Measurements from ENCODE around the gene PUM1. TPM values are rescaled to one million over a fixed set of nuclear protein-coding genes. Genes with fewer than 3 reads are reported as not detected.
"Not testable (repeated sequence)": the region's sequence is repeated elsewhere in the genome, so short reads cannot be mapped to it uniquely, and the experiment has no call there.

PUM1 gene
- total and polyA plus RNA-seq, 4 donors: 24.7 to 125 (median 66.9) TPM

DNA sequence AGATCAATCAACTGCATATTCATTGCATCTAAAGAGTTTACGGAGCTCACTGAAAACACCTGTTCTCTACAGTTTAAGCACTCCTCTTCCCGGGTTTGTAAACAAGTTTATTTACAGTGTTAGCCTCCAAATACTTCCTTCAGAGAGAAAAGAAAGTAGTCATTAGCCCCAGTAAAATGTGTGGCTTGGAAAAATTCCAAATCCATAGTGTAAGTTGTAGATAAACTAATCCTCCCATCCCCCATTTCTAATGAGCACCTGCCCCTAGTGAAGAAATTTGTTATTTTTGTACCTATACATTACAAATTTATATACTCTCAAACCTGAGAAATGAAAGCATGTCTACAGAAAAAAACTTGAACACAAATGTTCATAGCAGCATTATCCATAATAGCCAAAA, 21.9 kb downstream of the PUM1 start:
- Histone ChIP-seq H3K9me3 (ENCODE audit: control insufficient read depth in 4 of 4, insufficient read depth in 3 of 4, low read length in 3 of 4) (no peaks in the 10 kb centered on the region), H3K36me3 (ENCODE audit: control insufficient read depth in 4 of 4, insufficient read depth in 4 of 4, low read length in 4 of 4) (peaks cover 0 to 9% (median 4%) of the 10 kb centered on the region in 4 donors), H3K27me3 (ENCODE audit: control insufficient read depth in 3 of 3, insufficient read depth in 3 of 3, low read length in 2 of 3) (no peaks in the 10 kb centered on the region), H3K4me1 (ENCODE audit: control insufficient read depth in 5 of 5, insufficient read depth in 5 of 5, low read length in 5 of 5) (peaks cover 0 to 10% (median 0%) of the 10 kb centered on the region in 5 donors), H3K27ac (ENCODE audit: low read depth in 1 of 2, low read length in 1 of 2) (no peak overlapping the region), H3K4me3 (no peak overlapping the region), H3K9ac (ENCODE audit: insufficient read depth in 1 of 2, low read length in 2 of 2) (no peak overlapping the region)
- TF ChIP-seq, protein P1, sequence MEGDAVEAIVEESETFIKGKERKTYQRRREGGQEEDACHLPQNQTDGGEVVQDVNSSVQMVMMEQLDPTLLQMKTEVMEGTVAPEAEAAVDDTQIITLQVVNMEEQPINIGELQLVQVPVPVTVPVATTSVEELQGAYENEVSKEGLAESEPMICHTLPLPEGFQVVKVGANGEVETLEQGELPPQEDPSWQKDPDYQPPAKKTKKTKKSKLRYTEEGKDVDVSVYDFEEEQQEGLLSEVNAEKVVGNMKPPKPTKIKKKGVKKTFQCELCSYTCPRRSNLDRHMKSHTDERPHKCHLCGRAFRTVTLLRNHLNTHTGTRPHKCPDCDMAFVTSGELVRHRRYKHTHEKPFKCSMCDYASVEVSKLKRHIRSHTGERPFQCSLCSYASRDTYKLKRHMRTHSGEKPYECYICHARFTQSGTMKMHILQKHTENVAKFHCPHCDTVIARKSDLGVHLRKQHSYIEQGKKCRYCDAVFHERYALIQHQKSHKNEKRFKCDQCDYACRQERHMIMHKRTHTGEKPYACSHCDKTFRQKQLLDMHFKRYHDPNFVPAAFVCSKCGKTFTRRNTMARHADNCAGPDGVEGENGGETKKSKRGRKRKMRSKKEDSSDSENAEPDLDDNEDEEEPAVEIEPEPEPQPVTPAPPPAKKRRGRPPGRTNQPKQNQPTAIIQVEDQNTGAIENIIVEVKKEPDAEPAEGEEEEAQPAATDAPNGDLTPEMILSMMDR (IDR thresholded peaks at IDR 0.05; ENCODE audit: control extremely low read depth, extremely low read depth): no peak
- ATAC-seq (ENCODE audit: insufficient read depth, low FRiP score): no peak
- 51 to 66% methylated on average over 2 of the region's 2 CpGs for WGBS, 2 donors
- DNase-seq: no peak

DNA sequence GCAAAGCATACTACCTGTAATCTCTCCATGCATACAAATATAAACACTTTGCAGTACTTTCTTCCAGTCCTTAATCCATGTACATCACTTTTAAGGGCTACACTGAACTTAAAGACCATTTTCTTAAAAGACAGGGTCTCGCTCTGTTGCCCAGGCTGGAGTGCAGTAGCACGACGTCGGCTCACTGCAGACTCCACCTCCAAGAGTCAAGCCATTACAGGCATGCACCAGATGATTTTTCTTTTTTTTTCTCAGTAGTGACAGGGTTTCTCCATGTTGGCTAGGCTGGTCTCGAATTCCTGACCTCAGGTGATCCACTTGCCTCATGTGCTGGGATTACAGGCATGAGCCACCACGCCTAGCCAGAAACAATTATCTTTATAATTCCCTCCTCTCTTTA, 22.9 kb downstream of the PUM1 start:
- no peaks in the 10 kb centered on the region for H3K9me3 ChIP-seq (ENCODE audit: control insufficient read depth in 4 of 4, insufficient read depth in 3 of 4, low read length in 3 of 4)
- WGBS, 2 donors: 94 to 97% methylated on average over 6 of the region's 6 CpGs
- TF ChIP-seq, protein P1 (IDR thresholded peaks at IDR 0.05; ENCODE audit: control extremely low read depth, extremely low read depth): no peak
- peaks cover 0 to 16% (median 0%) of the 10 kb centered on the region in 5 donors for H3K4me1 ChIP-seq (ENCODE audit: control insufficient read depth in 5 of 5, insufficient read depth in 5 of 5, low read length in 5 of 5)
- DNase-seq: no peak
- no peak overlapping the region for H3K9ac ChIP-seq (ENCODE audit: insufficient read depth in 1 of 2, low read length in 2 of 2)
- H3K27me3 ChIP-seq (ENCODE audit: control insufficient read depth in 3 of 3, insufficient read depth in 3 of 3, low read length in 2 of 3): no peaks in the 10 kb centered on the region
- H3K27ac ChIP-seq (ENCODE audit: low read depth in 1 of 2, low read length in 1 of 2): no peak overlapping the region
- H3K36me3 ChIP-seq (ENCODE audit: control insufficient read depth in 4 of 4, insufficient read depth in 4 of 4, low read length in 4 of 4): peaks cover 0 to 9% (median 4%) of the 10 kb centered on the region in 4 donors
- no peak overlapping the region for H3K4me3 ChIP-seq
- no peak for ATAC-seq (ENCODE audit: insufficient read depth, low FRiP score)

DNA sequence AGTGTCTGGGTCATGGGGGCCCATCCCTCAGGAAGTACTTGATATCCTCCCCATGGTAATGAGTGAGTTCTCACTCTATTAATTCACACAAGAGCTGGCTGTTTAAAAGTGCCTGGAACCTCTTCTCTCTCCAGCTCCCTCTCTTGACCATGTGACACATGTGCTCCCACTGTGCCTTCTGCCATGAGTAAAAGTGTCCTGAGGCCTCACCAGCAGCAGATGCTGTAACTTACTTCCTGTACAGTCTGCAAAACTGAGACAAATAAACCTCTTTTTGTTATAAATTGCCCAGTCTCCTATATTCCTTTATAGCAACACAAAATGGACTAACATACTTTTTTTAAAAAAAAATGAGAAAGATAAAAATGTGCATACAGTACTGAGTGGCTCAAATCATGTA, 24.0 kb downstream of the PUM1 start:
- no peak overlapping the region for H3K4me3 ChIP-seq
- no peak for ATAC-seq (ENCODE audit: insufficient read depth, low FRiP score)
- no peak overlapping the region for H3K27ac ChIP-seq (ENCODE audit: low read depth in 1 of 2, low read length in 1 of 2)
- no peak for DNase-seq
- peaks cover 0 to 16% (median 0%) of the 10 kb centered on the region in 5 donors for H3K4me1 ChIP-seq (ENCODE audit: control insufficient read depth in 5 of 5, insufficient read depth in 5 of 5, low read length in 5 of 5)
- H3K9ac ChIP-seq (ENCODE audit: insufficient read depth in 1 of 2, low read length in 2 of 2): no peak overlapping the region
- TF ChIP-seq, protein P1 (IDR thresholded peaks at IDR 0.05; ENCODE audit: control extremely low read depth, extremely low read depth): no peak
- no peaks in the 10 kb centered on the region for H3K27me3 ChIP-seq (ENCODE audit: control insufficient read depth in 3 of 3, insufficient read depth in 3 of 3, low read length in 2 of 3)
- H3K36me3 ChIP-seq (ENCODE audit: control insufficient read depth in 4 of 4, insufficient read depth in 4 of 4, low read length in 4 of 4): peaks cover 0 to 9% (median 3%) of the 10 kb centered on the region in 4 donors
- no peaks in the 10 kb centered on the region for H3K9me3 ChIP-seq (ENCODE audit: control insufficient read depth in 4 of 4, insufficient read depth in 3 of 4, low read length in 3 of 4)

DNA sequence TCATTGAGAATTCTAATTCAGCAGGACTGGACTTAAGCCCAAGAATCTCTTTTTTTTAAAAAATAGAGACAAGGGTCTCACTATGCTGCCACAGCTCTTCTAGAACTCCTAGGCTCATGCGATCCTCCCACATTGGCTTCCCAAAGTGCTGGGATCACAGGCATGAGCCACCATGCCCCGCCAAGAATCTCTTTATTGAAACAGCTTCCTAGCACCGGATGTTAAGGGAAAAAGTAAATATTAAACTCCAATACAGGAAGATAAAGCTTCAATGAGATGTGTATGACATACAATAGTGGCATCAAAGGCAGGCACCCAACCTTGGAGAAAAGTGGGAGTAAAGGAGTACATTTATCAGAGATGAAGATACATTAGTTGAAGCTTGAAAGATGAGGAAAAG, 25.5 kb downstream of the PUM1 start:
- DNase-seq: no peak
- Histone ChIP-seq H3K36me3 (ENCODE audit: control insufficient read depth in 4 of 4, insufficient read depth in 4 of 4, low read length in 4 of 4) (peaks cover 0 to 12% (median 2%) of the 10 kb centered on the region in 4 donors), H3K27ac (ENCODE audit: low read depth in 1 of 2, low read length in 1 of 2) (no peak overlapping the region), H3K4me3 (no peak overlapping the region), H3K27me3 (ENCODE audit: control insufficient read depth in 3 of 3, insufficient read depth in 3 of 3, low read length in 2 of 3) (no peaks in the 10 kb centered on the region), H3K4me1 (ENCODE audit: control insufficient read depth in 5 of 5, insufficient read depth in 5 of 5, low read length in 5 of 5) (peaks cover 0 to 18% (median 0%) of the 10 kb centered on the region in 5 donors), H3K9ac (ENCODE audit: insufficient read depth in 1 of 2, low read length in 2 of 2) (no peak overlapping the region), H3K9me3 (ENCODE audit: control insufficient read depth in 4 of 4, insufficient read depth in 3 of 4, low read length in 3 of 4) (no peaks in the 10 kb centered on the region)
- WGBS, 2 donors: 50 to 75% methylated on average over 3 of the region's 3 CpGs
- no peak for ATAC-seq (ENCODE audit: insufficient read depth, low FRiP score)
- TF ChIP-seq, protein P1 (IDR thresholded peaks at IDR 0.05; ENCODE audit: control extremely low read depth, extremely low read depth): no peak

DNA sequence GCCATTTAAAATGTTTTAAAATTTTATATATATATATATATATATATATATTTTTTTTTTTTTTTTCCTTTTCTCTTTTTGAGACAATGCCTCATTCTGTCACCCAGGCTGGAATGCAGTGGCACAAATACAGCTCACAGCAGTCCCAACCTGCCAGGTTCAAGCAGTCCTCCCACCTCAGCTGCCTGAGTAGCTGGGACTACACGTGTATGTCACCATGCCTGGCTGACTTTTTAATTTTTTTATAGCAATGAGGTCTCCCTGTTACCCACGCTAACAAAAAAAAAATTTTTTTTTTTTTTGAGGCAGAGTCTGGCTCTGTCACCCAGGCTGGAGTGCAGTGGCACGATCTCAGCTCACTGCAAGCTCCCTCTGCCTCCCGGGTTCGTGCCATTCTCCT, 26.6 kb downstream of the PUM1 start:
- not testable (repeated sequence) for ATAC-seq (ENCODE audit: insufficient read depth, low FRiP score); DNase-seq; H3K27me3 ChIP-seq (ENCODE audit: control insufficient read depth in 3 of 3, insufficient read depth in 3 of 3, low read length in 2 of 3); H3K27ac ChIP-seq (ENCODE audit: low read depth in 1 of 2, low read length in 1 of 2); H3K4me3 ChIP-seq; H3K9me3 ChIP-seq (ENCODE audit: control insufficient read depth in 4 of 4, insufficient read depth in 3 of 4, low read length in 3 of 4); H3K9ac ChIP-seq (ENCODE audit: insufficient read depth in 1 of 2, low read length in 2 of 2)
- Histone ChIP-seq H3K4me1 (ENCODE audit: control insufficient read depth in 5 of 5, insufficient read depth in 5 of 5, low read length in 5 of 5) (peaks cover 0 to 24% (median 0%) of the 10 kb centered on the region in 5 donors), H3K36me3 (ENCODE audit: control insufficient read depth in 4 of 4, insufficient read depth in 4 of 4, low read length in 4 of 4) (peaks cover 0 to 12% (median 2%) of the 10 kb centered on the region in 4 donors)
- WGBS, 2 donors: 75 to 88% methylated on average over 5 of the region's 5 CpGs

Measured in lung (tissue), 12 donors.